ENCODE data around the gene HORMAD1. TPM values are rescaled to one million over a fixed set of nuclear protein-coding genes. Genes with fewer than 3 reads are reported as not detected.
"Not testable (repeated sequence)": the region's sequence is repeated elsewhere in the genome, so short reads cannot be mapped to it uniquely, and the experiment has no call there.

HORMAD1 gene
- total RNA-seq, 3 donors from 2014 or later = 0.48 to 0.66 TPM; not detected in 1

DNA sequence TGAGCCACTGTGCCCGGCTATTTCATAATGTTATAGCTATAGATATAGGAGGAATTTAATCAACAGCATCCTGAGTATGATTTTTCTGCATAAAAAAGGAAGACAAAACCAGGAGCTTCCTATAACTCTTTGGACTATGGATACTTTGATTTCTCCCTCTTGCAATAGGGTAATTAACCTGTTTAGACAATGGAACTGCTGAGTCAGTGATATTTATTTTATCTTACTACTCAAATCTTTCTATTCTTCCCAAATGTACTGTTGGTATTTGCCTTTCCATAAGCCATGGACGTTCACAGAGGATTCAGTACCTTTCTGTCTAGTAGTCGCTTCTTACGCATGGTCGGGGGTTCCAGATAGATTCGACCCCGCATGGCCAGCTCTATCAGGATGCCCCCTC, 57.4 kb downstream of the HORMAD1 start:
- TF ChIP-seq POLR2A (IDR thresholded peaks at IDR 0.05) (no peak), POLR2AphosphoS5 (IDR thresholded peaks at IDR 0.05) (no peak)
- TF ChIP-seq, protein P1, sequence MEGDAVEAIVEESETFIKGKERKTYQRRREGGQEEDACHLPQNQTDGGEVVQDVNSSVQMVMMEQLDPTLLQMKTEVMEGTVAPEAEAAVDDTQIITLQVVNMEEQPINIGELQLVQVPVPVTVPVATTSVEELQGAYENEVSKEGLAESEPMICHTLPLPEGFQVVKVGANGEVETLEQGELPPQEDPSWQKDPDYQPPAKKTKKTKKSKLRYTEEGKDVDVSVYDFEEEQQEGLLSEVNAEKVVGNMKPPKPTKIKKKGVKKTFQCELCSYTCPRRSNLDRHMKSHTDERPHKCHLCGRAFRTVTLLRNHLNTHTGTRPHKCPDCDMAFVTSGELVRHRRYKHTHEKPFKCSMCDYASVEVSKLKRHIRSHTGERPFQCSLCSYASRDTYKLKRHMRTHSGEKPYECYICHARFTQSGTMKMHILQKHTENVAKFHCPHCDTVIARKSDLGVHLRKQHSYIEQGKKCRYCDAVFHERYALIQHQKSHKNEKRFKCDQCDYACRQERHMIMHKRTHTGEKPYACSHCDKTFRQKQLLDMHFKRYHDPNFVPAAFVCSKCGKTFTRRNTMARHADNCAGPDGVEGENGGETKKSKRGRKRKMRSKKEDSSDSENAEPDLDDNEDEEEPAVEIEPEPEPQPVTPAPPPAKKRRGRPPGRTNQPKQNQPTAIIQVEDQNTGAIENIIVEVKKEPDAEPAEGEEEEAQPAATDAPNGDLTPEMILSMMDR (IDR thresholded peaks at IDR 0.05) = no peak
- H3K36me3 ChIP-seq = no peaks in the 10 kb centered on the region
- intact Hi-C loops (cut with DNase I; ENCODE audit: low total_unique reads) = no loop called here
- DNase-seq (ENCODE audit: low spot score in 2 of 2) = no peak
- H3K27me3 ChIP-seq = no peaks in the 10 kb centered on the region
- H3K27ac ChIP-seq = no peak overlapping the region
- no peak overlapping the region for H3K4me3 ChIP-seq
- no peaks in the 10 kb centered on the region for H3K9me3 ChIP-seq
- H3K4me1 ChIP-seq = no peaks in the 10 kb centered on the region

DNA sequence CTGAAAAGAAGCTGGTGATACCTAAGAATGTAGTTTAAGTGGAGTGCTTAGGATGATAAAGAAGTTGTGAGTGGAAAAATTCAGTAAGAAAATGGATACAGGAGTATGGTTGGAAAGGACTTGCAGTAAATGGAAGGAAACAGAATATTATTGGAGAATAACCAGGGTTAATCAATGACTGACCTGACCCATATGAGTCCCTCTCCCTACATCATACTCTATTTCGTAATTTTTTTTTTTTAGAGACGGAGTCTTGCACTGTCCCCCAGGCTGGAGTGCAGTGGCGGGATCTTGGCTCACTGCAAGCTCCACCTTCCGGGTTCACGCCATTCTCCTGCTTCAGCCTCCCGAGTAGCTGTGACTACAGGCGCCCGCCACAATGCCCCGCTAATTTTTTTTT, 57.9 kb downstream of the HORMAD1 start:
- Histone ChIP-seq H3K36me3 (no peaks in the 10 kb centered on the region), H3K27ac (no peak overlapping the region), H3K4me1 (no peaks in the 10 kb centered on the region), H3K27me3 (no peaks in the 10 kb centered on the region), H3K9me3 (no peaks in the 10 kb centered on the region), H3K4me3 (no peak overlapping the region)
- DNase-seq (ENCODE audit: low spot score in 2 of 2) = no peak
- TF ChIP-seq POLR2AphosphoS5 (IDR thresholded peaks at IDR 0.05) (no peak), POLR2A (IDR thresholded peaks at IDR 0.05) (no peak)
- TF ChIP-seq, protein P1 (IDR thresholded peaks at IDR 0.05) = no peak
- intact Hi-C loops (cut with DNase I; ENCODE audit: low total_unique reads) = no loop called here

DNA sequence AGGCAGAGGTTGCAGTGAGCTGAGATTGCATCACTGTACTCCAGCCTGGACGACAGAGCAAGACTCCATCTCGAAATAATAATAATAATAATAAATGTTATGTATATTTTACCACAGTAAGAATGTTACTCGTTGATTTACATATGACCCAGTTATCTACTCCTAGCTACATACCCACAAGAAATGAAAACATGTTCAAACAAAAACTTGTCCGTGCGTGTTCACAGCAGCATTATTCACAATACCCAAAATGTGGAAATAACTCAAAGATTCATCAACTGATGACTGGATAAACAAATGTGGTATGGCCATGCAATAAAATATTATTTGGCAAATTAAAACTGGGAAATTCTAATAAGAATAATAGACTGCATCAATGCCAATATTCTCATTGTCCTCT, 59.5 kb downstream of the HORMAD1 start:
- TF ChIP-seq POLR2A (IDR thresholded peaks at IDR 0.05) (no peak), POLR2AphosphoS5 (IDR thresholded peaks at IDR 0.05) (no peak)
- TF ChIP-seq, protein P1 (IDR thresholded peaks at IDR 0.05) = no peak
- no peaks in the 10 kb centered on the region for H3K36me3 ChIP-seq
- intact Hi-C loops (cut with DNase I; ENCODE audit: low total_unique reads) = no loop called here
- no peaks in the 10 kb centered on the region for H3K27me3 ChIP-seq
- no peaks in the 10 kb centered on the region for H3K9me3 ChIP-seq
- H3K4me1 ChIP-seq = no peaks in the 10 kb centered on the region
- no peak for DNase-seq (ENCODE audit: low spot score in 2 of 2)
- H3K27ac ChIP-seq = no peak overlapping the region
- H3K4me3 ChIP-seq = no peak overlapping the region

GRCh38 chr1:150660584-150660983, 60.1 kb downstream of the HORMAD1 start:
- TF ChIP-seq POLR2AphosphoS5 (IDR thresholded peaks at IDR 0.05) (no peak), POLR2A (IDR thresholded peaks at IDR 0.05) (no peak)
- TF ChIP-seq, protein P1 (IDR thresholded peaks at IDR 0.05) = no peak
- no peaks in the 10 kb centered on the region for H3K9me3 ChIP-seq
- no peaks in the 10 kb centered on the region for H3K27me3 ChIP-seq
- no peak for DNase-seq (ENCODE audit: low spot score in 2 of 2)
- H3K4me1 ChIP-seq = no peaks in the 10 kb centered on the region
- no peaks in the 10 kb centered on the region for H3K36me3 ChIP-seq
- intact Hi-C loops (cut with DNase I; ENCODE audit: low total_unique reads) = no loop called here
- no peak overlapping the region for H3K4me3 ChIP-seq
- no peak overlapping the region for H3K27ac ChIP-seq

DNA sequence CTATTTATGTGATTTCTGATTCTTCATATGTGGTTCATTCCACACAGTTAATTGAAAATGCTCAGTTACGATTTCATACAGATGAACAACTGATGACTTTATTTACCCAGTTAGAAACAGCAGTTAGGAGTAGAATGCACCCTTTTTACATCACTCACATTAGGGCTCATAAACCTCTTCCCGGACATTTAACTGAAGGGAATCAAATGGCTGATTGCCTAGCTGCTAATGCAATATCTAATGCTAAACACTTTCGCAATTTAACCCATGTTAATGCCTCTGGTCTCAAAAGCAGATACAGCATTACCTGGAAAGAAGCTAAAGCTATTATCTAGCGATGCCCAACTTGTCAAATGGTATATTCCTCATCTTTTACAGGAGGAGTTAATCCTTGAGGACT, 63.6 kb downstream of the HORMAD1 start:
- intact Hi-C loops (cut with DNase I; ENCODE audit: low total_unique reads); H3K4me3 ChIP-seq; DNase-seq (ENCODE audit: low spot score in 2 of 2); H3K9me3 ChIP-seq; H3K36me3 ChIP-seq; H3K27me3 ChIP-seq; H3K4me1 ChIP-seq; H3K27ac ChIP-seq: not testable (repeated sequence)

GRCh38 chr1:150654635-150655034, 66.1 kb downstream of the HORMAD1 start:
- intact Hi-C loops (cut with DNase I; ENCODE audit: low total_unique reads); H3K4me1 ChIP-seq; DNase-seq (ENCODE audit: low spot score in 2 of 2); H3K27me3 ChIP-seq; H3K36me3 ChIP-seq; H3K27ac ChIP-seq; H3K9me3 ChIP-seq; H3K4me3 ChIP-seq: not testable (repeated sequence)
